PC-3 (cell line): ENCODE measurements around the gene GADL1.

ENCODE experiments used
- EZH2 ChIP-seq: fragments of 300-600 bp; sonication (generic); IDR thresholded peaks from one replicate; pipeline ENCODE4 v1.6.1; 2017; ENCODE audit warnings: antibody characterized with exemption, mild to moderate bottlenecking, low read length; ENCODE audit not compliant: unreplicated experiment
- EZH2phosphoT487 ChIP-seq: fragments of 300-600 bp; sonication (generic); IDR thresholded peaks from 2 replicates; pipeline ENCODE4 v1.6.1; 2018; ENCODE audit warnings: mild to moderate bottlenecking, antibody characterized with exemption, low read length, borderline replicate concordance
- TF ChIP-seq, protein P1 (sequence below): fragments of 300-600 bp; sonication (generic); conservative IDR thresholded peaks from 2 replicates; pipeline ENCODE4 v1.5.1; 2017; ENCODE audit warnings: antibody characterized with exemption, low read depth, mild to moderate bottlenecking, low read length

DNA sequence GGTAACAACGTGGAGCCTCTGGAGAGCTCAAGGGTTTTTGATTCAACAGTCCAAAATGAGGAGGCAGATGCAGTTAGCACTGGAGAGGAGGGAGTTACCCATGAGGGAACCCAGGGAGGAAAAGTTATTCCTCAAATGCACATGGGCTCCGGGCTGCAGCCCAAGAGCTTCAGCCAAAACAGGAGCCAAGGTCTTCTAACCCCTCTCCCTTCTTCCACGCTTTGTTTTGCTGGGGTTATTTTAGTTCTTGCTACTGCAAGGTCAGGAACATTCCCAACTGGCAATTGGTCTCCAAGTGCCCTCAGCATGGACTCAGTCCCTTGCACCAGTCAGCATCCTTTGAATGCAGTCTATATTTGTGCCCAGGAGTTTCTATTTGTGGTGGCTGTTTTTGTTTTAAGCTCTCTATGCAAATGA is 198.1 kb downstream of the GADL1 start:
- TF ChIP-seq, protein P1, sequence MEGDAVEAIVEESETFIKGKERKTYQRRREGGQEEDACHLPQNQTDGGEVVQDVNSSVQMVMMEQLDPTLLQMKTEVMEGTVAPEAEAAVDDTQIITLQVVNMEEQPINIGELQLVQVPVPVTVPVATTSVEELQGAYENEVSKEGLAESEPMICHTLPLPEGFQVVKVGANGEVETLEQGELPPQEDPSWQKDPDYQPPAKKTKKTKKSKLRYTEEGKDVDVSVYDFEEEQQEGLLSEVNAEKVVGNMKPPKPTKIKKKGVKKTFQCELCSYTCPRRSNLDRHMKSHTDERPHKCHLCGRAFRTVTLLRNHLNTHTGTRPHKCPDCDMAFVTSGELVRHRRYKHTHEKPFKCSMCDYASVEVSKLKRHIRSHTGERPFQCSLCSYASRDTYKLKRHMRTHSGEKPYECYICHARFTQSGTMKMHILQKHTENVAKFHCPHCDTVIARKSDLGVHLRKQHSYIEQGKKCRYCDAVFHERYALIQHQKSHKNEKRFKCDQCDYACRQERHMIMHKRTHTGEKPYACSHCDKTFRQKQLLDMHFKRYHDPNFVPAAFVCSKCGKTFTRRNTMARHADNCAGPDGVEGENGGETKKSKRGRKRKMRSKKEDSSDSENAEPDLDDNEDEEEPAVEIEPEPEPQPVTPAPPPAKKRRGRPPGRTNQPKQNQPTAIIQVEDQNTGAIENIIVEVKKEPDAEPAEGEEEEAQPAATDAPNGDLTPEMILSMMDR: no peak
- TF ChIP-seq EZH2 (no peak), EZH2phosphoT487 (no peak)
